GM23338 (cell line): ENCODE results near the gene PRTN3. TPM values are rescaled to one million over a fixed set of nuclear protein-coding genes. Genes with fewer than 3 reads are reported as not detected.

ENCODE experiments used
- ATAC-seq: fragments of 200-7000 bp; cut with Tn5 transposase; 3 replicates; pipeline ENCODE4 v1.9.1; 2020
- DNase-seq: peaks from one replicate; pipeline ENCODE4 v3.0.0-alpha.2; 2015; ENCODE audit warnings: low spot score
- H2AFZ ChIP-seq: fragments of 200-600 bp; sonication (generic); 2 replicates; pipeline ENCODE4 v1.8.0; 2016; ENCODE audit warnings: antibody characterized with exemption, mild to moderate bottlenecking, moderate library complexity
- H3F3A ChIP-seq: fragments of 200-600 bp; sonication (generic); replicated peaks from 2 replicates; pipeline ENCODE4 v1.8.0; 2017; ENCODE audit warnings: antibody characterized with exemption, mixed run types, low read depth
- H3K27ac ChIP-seq: fragments of 200-600 bp; sonication (generic); 2 replicates; pipeline ENCODE4 v1.6.1; 2016; ENCODE audit warnings: low read depth
- H3K27me3 ChIP-seq: fragments of 200-600 bp; sonication (generic); 2 replicates; pipeline ENCODE4 v1.8.0; 2016; ENCODE audit warnings: mild to moderate bottlenecking, mixed run types, moderate library complexity; ENCODE audit not compliant: insufficient read depth
- H3K36me3 ChIP-seq: fragments of 200-600 bp; sonication (generic); 2 replicates; pipeline ENCODE4 v1.8.0; 2016; ENCODE audit warnings: mild to moderate bottlenecking; ENCODE audit not compliant: insufficient read depth
- H3K4me1 ChIP-seq: fragments of 200-600 bp; sonication (generic); 2 replicates; pipeline ENCODE4 v1.8.0; 2016; ENCODE audit warnings: mild to moderate bottlenecking, moderate library complexity; ENCODE audit not compliant: insufficient read depth
- H3K4me2 ChIP-seq: fragments of 200-600 bp; sonication (generic); 2 replicates; pipeline ENCODE4 v1.7.1; 2017; ENCODE audit warnings: mixed run types
- H3K4me3 ChIP-seq: fragments of 200-600 bp; sonication (generic); 2 replicates; pipeline ENCODE4 v1.6.1; 2016; ENCODE audit warnings: mixed run types
- H3K79me2 ChIP-seq: fragments of 200-600 bp; sonication (generic); replicated peaks from 2 replicates; pipeline ENCODE4 v1.8.0; 2017; ENCODE audit warnings: mild to moderate bottlenecking; ENCODE audit not compliant: insufficient read depth
- H3K9me2 ChIP-seq: fragments of 200-600 bp; sonication (generic); 2 replicates; pipeline ENCODE4 v1.8.0; 2017; ENCODE audit not compliant: insufficient read depth
- H4K20me1 ChIP-seq: fragments of 200-600 bp; sonication (generic); replicated peaks from 2 replicates; pipeline ENCODE4 v1.8.0; 2017; ENCODE audit warnings: mild to moderate bottlenecking; ENCODE audit not compliant: insufficient read depth
- H3K27ac Mint-ChIP-seq: 2 replicates; pipeline ENCODE4 v1.8.0; 2020; ENCODE audit warnings: inconsistent platforms, mild to moderate bottlenecking, moderate library complexity, mixed read lengths
- H3K27me3 Mint-ChIP-seq: 3 replicates; pipeline ENCODE4 v1.8.0; 2022; ENCODE audit warnings: low read depth, mild to moderate bottlenecking, moderate library complexity, mixed read lengths, inconsistent platforms; ENCODE audit not compliant: insufficient read depth, poor library complexity
- H3K36me3 Mint-ChIP-seq: 3 replicates; pipeline ENCODE4 v1.8.0; 2021; ENCODE audit warnings: low read depth, mild to moderate bottlenecking, inconsistent platforms, moderate library complexity, mixed read lengths
- H3K4me1 Mint-ChIP-seq: 3 replicates; pipeline ENCODE4 v1.8.0; 2020; ENCODE audit warnings: mild to moderate bottlenecking, inconsistent platforms, mixed read lengths
- H3K4me3 Mint-ChIP-seq: 3 replicates; pipeline ENCODE4 v1.8.0; 2021; ENCODE audit warnings: moderate library complexity, mild to moderate bottlenecking, inconsistent platforms, mixed read lengths
- H3K9me3 Mint-ChIP-seq: 3 replicates; pipeline ENCODE4 v1.8.0; 2020; ENCODE audit warnings: moderate library complexity, mild to moderate bottlenecking, inconsistent platforms, mixed read lengths
- ETS1 ChIP-seq: IDR thresholded peaks from 2 replicates; pipeline ENCODE4 v1.6.1; 2016; ENCODE audit warnings: antibody characterized with exemption
- JUNB ChIP-seq: IDR thresholded peaks from one replicate; pipeline ENCODE4 v1.6.1; 2016; ENCODE audit warnings: antibody characterized with exemption; ENCODE audit not compliant: unreplicated experiment
- STAT1 ChIP-seq: IDR thresholded peaks from one replicate; pipeline ENCODE4 v1.6.1; 2016; ENCODE audit warnings: antibody characterized with exemption; ENCODE audit not compliant: unreplicated experiment
- ZNF114 ChIP-seq: fragments of 250-450 bp; sonication (Bioruptor Pico); IDR thresholded peaks from 2 replicates; pipeline ENCODE4 v1.5.0; 2020; ENCODE audit warnings: mild to moderate bottlenecking, moderate library complexity
- ZNF331 ChIP-seq: fragments of 250-450 bp; sonication (Bioruptor Pico); IDR thresholded peaks from 2 replicates; pipeline ENCODE4 v1.5.0; 2020; ENCODE audit warnings: low read depth, mild to moderate bottlenecking, moderate library complexity
- ZNF462 ChIP-seq: fragments of 250-450 bp; sonication (Bioruptor Pico); IDR thresholded peaks from 2 replicates; pipeline ENCODE4 v1.5.0; 2020; ENCODE audit warnings: mild to moderate bottlenecking, moderate library complexity
- polyA plus RNA-seq: library from polyadenylated mRNA; unstranded; fragments of >200 nt; fragmentation: Nextera tagmentation; extraction: Ambion mirVana; gene quantifications from 2 replicates; pipeline ENCODE4 v1.2.1, GENCODE V29; 2016
- total RNA-seq: library from RNA; depleted of rRNA; stranded (reverse); fragments of >200 nt; shearing (Covaris generic); gene quantifications from 2 replicates; pipeline ENCODE4 v1.2.3, GENCODE V29; 2014
- TF ChIP-seq, protein P1 (sequence below): IDR thresholded peaks from one replicate; pipeline ENCODE4 v1.6.1; 2018; ENCODE audit warnings: antibody characterized with exemption; ENCODE audit not compliant: unreplicated experiment

Gene PRTN3
- total and polyA plus RNA-seq, 2 experiments from 2014 or later = 0.21 to 0.68 TPM

- TF ChIP-seq ZNF462 (CRISPR knock-in tag) = no peak
- no peak for TF ChIP-seq STAT1
These were observed 11.6 kb downstream of the PRTN3 start, which contains the start of gene ELANE (continued) for GRCh38 chr19:852136-853013.

- Histone ChIP-seq H3K27ac (no peak overlapping the region), H3F3A (peaks cover 10% of the 10 kb centered on the region; the same call in 1 of the 2 replicates), H4K20me1 (no peaks in the 10 kb centered on the region; the same call in 1 of the 2 replicates), H3K4me2 (no peak overlapping the region), H3K4me3 (no peak overlapping the region), H3K9me2 (no peaks in the 10 kb centered on the region), H3K27me3 (no peaks in the 10 kb centered on the region), H3K4me1 (no peaks in the 10 kb centered on the region), H2AFZ (no peak overlapping the region), H3K79me2 (no peaks in the 10 kb centered on the region), H3K36me3 (no peaks in the 10 kb centered on the region)
- no peak overlapping the region for H3K27ac Mint-ChIP-seq
- ATAC-seq = no peak
- H3K4me3 Mint-ChIP-seq = no peak overlapping the region
- no peak for DNase-seq
- H3K4me1 Mint-ChIP-seq = no peaks in the 10 kb centered on the region
- no peaks in the 10 kb centered on the region for H3K9me3 Mint-ChIP-seq
- peaks cover 6% of the 10 kb centered on the region for H3K27me3 Mint-ChIP-seq
- H3K36me3 Mint-ChIP-seq = no peaks in the 10 kb centered on the region
- TF ChIP-seq JUNB (no peak), ZNF114 (CRISPR knock-in tag) (no peak), ZNF331 (CRISPR knock-in tag) (no peak), ETS1 (no peak)
- TF ChIP-seq, protein P1, sequence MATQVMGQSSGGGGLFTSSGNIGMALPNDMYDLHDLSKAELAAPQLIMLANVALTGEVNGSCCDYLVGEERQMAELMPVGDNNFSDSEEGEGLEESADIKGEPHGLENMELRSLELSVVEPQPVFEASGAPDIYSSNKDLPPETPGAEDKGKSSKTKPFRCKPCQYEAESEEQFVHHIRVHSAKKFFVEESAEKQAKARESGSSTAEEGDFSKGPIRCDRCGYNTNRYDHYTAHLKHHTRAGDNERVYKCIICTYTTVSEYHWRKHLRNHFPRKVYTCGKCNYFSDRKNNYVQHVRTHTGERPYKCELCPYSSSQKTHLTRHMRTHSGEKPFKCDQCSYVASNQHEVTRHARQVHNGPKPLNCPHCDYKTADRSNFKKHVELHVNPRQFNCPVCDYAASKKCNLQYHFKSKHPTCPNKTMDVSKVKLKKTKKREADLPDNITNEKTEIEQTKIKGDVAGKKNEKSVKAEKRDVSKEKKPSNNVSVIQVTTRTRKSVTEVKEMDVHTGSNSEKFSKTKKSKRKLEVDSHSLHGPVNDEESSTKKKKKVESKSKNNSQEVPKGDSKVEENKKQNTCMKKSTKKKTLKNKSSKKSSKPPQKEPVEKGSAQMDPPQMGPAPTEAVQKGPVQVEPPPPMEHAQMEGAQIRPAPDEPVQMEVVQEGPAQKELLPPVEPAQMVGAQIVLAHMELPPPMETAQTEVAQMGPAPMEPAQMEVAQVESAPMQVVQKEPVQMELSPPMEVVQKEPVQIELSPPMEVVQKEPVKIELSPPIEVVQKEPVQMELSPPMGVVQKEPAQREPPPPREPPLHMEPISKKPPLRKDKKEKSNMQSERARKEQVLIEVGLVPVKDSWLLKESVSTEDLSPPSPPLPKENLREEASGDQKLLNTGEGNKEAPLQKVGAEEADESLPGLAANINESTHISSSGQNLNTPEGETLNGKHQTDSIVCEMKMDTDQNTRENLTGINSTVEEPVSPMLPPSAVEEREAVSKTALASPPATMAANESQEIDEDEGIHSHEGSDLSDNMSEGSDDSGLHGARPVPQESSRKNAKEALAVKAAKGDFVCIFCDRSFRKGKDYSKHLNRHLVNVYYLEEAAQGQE = no peak
These were observed 12.3 kb downstream of the PRTN3 start for GRCh38 chr19:853014-853585.
